AG10803 (cell line): ENCODE measurements around the gene SLC19A3.
"Not testable (repeated sequence)": the region's sequence is repeated elsewhere in the genome, so short reads cannot be mapped to it uniquely, and the experiment has no call there.

ENCODE experiments used
- DNase-seq: peaks from one replicate; pipeline ENCODE4 v3.0.0; 2010; ENCODE audit warnings: low read depth
- H3K4me3 ChIP-seq: 2 replicates; pipeline ENCODE4 v1.5.1; 2011; ENCODE audit warnings: mild to moderate bottlenecking, low read length, control low read depth
- TF ChIP-seq, protein P1 (sequence below): conservative IDR thresholded peaks from 2 replicates; pipeline ENCODE4 v1.5.1; 2011; ENCODE audit warnings: mild to moderate bottlenecking, low read length, control low read depth, inconsistent platforms

SLC19A3 gene

GRCh38 chr2:227745594-227745993, 27.8 kb upstream of the SLC19A3 start, which contains the start of gene SCYGR8:
Gene SCYGR8 (plus strand): TSS chr2:227745894. CDS start chr2:227745894, 0 bp downstream.
- no peak within 1 kb of the TSS for H3K4me3 ChIP-seq
- TF ChIP-seq, protein P1, sequence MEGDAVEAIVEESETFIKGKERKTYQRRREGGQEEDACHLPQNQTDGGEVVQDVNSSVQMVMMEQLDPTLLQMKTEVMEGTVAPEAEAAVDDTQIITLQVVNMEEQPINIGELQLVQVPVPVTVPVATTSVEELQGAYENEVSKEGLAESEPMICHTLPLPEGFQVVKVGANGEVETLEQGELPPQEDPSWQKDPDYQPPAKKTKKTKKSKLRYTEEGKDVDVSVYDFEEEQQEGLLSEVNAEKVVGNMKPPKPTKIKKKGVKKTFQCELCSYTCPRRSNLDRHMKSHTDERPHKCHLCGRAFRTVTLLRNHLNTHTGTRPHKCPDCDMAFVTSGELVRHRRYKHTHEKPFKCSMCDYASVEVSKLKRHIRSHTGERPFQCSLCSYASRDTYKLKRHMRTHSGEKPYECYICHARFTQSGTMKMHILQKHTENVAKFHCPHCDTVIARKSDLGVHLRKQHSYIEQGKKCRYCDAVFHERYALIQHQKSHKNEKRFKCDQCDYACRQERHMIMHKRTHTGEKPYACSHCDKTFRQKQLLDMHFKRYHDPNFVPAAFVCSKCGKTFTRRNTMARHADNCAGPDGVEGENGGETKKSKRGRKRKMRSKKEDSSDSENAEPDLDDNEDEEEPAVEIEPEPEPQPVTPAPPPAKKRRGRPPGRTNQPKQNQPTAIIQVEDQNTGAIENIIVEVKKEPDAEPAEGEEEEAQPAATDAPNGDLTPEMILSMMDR, result no peak
- DNase-seq, result no peak

- H3K4me3 ChIP-seq, DNase-seq: not testable (repeated sequence)
Measured at GRCh38 chr2:227740705-227741104, 22.9 kb upstream of the SLC19A3 start.

GRCh38 chr2:227739351-227739750, 21.5 kb upstream of the SLC19A3 start:
- no peak overlapping the region for H3K4me3 ChIP-seq
- DNase-seq, result no peak
- TF ChIP-seq, protein P1, result no peak

DNA sequence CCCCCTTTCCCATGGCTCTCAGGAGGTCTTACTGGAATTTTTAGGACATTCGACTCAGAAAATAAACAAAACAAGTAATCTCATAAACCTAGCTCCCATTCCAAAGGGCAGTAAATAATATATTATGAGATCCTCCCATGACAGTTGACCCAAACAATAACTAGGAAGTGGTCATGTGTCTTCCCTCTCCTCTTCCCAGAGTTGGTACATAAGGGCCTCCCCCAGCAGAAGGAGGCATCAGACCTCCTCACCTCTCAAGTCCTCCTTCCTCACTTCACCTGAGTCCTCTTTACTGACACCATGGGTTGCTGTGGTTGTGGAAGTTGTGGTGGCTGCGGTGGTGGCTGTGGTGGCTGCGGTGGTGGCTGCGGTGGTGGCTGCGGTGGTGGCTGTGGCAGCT, 10.2 kb upstream of the SLC19A3 start, which contains the start of gene SCYGR7:
TSS of gene SCYGR7 (plus strand) at position 301 of the 400 bp plus-strand sequence. CDS start at position 301, 0 bp downstream.
- H3K4me3 ChIP-seq, result no peak within 1 kb of the TSS
- TF ChIP-seq, protein P1, result no peak
- no peak for DNase-seq

DNA sequence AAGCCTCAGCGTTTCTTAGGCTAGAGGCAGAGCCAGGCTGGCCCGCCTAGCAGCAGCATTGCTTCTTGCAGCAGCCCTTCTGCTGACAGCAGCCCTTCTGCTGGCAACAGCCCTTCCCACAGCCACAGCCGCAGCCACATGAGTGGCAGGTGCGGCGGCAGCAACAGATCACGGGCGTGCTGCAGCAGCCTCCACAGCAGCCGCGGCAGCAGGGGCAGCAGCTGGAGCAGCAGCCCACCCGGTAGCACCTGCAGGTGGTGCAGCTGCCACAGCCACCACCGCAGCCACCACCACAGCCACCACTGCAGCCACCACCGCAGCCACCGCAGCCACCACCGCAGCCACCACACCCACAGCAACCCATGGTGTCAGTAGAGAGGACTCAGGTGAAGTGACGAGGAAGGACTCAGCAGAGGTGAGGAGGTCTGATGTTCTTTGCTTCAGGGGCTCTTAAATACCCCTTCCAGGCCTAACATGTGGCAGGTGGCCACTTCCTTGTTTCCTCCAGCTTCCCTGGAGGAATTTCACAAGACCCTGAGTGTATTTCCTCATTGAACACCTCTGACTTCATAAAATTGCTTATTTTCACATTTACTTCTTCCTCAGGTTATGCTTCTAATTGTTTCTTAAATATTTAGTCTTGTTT, 6.7 kb upstream of the SLC19A3 start, which contains the start of gene SCYGR6:
TSS of gene SCYGR6 (minus strand) at position 364 of the 646 bp plus-strand sequence. CDS start at position 364, 0 bp downstream.
- TF ChIP-seq, protein P1, result no peak
- no peak for DNase-seq
- H3K4me3 ChIP-seq, result no peak within 1 kb of the TSS

- not testable (repeated sequence) for H3K4me3 ChIP-seq
Measured at GRCh38 chr2:227722821-227723220, 5.0 kb upstream of the SLC19A3 start.

GRCh38 chr2:227720680-227721079, 2.9 kb upstream of the SLC19A3 start:
- TF ChIP-seq, protein P1, result no peak
- DNase-seq, result no peak
- no peak overlapping the region for H3K4me3 ChIP-seq

More at GRCh38 chr2:227722821-227723220, 5.0 kb upstream of the SLC19A3 start:
- DNase-seq, result not testable (repeated sequence)

DNA sequence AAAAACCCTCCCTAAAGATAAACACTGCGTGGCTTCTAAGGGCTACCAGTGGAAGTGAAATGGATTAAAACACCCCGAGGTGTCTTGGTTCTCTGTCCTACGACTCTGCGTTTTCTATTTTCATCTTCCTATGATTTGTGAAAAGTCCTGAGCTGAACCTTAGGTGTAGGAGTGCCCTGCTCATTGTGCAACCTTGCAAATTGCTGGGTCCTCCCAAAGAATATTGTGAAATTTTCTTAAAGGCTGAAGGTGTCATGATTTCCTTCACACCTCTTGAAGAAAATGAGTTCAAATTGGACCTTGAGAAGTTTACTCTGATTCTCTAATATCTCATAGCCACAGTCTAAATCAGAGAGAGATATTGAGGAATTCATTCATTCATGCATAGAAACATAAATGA, 1.8 kb upstream of the SLC19A3 start:
- no peak overlapping the region for H3K4me3 ChIP-seq
- TF ChIP-seq, protein P1, result no peak
- no peak for DNase-seq
